ENCODE data around the gene XYLT1.

DNA sequence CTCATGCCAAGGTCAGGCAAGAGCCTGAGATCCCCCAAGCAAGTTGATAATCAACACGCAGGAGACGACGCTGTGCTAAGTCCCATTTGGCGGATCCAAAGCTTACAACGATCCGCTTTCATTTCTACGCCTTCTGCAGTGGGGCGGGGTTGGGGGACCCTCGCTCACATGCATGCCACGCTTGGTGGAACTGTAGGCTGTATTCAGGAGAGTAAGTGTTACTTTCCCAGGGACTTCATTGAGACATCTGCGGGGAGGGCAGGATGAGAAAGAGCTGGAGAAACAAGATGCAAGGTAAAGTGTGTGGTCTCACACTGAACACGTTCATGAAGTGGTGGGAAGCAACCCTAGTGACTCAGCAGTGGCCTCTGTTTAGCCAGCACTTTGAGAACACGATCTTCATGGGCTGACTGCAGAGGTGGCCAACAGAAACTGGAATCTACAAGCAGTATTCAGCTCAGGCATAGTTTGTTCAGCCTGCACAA lies 100.5 kb downstream of the XYLT1 start:
- no peak for TF ChIP-seq POLR2A (IDR thresholded peaks at IDR 0.05)
- TF ChIP-seq, protein P1, sequence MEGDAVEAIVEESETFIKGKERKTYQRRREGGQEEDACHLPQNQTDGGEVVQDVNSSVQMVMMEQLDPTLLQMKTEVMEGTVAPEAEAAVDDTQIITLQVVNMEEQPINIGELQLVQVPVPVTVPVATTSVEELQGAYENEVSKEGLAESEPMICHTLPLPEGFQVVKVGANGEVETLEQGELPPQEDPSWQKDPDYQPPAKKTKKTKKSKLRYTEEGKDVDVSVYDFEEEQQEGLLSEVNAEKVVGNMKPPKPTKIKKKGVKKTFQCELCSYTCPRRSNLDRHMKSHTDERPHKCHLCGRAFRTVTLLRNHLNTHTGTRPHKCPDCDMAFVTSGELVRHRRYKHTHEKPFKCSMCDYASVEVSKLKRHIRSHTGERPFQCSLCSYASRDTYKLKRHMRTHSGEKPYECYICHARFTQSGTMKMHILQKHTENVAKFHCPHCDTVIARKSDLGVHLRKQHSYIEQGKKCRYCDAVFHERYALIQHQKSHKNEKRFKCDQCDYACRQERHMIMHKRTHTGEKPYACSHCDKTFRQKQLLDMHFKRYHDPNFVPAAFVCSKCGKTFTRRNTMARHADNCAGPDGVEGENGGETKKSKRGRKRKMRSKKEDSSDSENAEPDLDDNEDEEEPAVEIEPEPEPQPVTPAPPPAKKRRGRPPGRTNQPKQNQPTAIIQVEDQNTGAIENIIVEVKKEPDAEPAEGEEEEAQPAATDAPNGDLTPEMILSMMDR (IDR thresholded peaks at IDR 0.05), result no peak
